Measurements from ENCODE around the gene AGAP1.

- TF ChIP-seq POLR2A (IDR thresholded peaks at IDR 0.05), result no peak
- TF ChIP-seq CTCF (IDR thresholded peaks at IDR 0.05), result no peak
Measured at GRCh38 chr2:236065314-236066160, 571.7 kb downstream of the AGAP1 start.

All from sigmoid colon (tissue), 3 donors.